Activated naive CD4-positive, alpha-beta T cell treated with anti-CD3 and anti-CD28 coated beads, Interleukin-2, amount 50 U/mL, for 24 hours (primary cell): ENCODE data around the gene CYBRD1.
A peak's percentile ranks its signal among the peaks of the same experiment; 100 is the strongest.
"Not testable (repeated sequence)": the region's sequence is repeated elsewhere in the genome, so short reads cannot be mapped to it uniquely, and the experiment has no call there.

Source experiments
- H3K27ac Mint-ChIP-seq: one replicate; pipeline ENCODE4 v1.8.0; 2021; ENCODE audit warnings: mild to moderate bottlenecking, mixed read lengths
- H3K27me3 Mint-ChIP-seq: one replicate; pipeline ENCODE4 v1.8.0; 2021; ENCODE audit warnings: mixed read lengths
- H3K36me3 Mint-ChIP-seq: one replicate; pipeline ENCODE4 v1.8.0; 2021; ENCODE audit warnings: mixed read lengths
- H3K4me1 Mint-ChIP-seq: one replicate; pipeline ENCODE4 v1.8.0; 2021; ENCODE audit warnings: mixed read lengths
- H3K4me3 Mint-ChIP-seq: one replicate; pipeline ENCODE4 v1.8.0; 2021; ENCODE audit warnings: mild to moderate bottlenecking, mixed read lengths
- H3K9me3 Mint-ChIP-seq: one replicate; pipeline ENCODE4 v1.8.0; 2021; ENCODE audit warnings: mixed read lengths

The CYBRD1 gene, protein sequence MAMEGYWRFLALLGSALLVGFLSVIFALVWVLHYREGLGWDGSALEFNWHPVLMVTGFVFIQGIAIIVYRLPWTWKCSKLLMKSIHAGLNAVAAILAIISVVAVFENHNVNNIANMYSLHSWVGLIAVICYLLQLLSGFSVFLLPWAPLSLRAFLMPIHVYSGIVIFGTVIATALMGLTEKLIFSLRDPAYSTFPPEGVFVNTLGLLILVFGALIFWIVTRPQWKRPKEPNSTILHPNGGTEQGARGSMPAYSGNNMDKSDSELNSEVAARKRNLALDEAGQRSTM

DNA sequence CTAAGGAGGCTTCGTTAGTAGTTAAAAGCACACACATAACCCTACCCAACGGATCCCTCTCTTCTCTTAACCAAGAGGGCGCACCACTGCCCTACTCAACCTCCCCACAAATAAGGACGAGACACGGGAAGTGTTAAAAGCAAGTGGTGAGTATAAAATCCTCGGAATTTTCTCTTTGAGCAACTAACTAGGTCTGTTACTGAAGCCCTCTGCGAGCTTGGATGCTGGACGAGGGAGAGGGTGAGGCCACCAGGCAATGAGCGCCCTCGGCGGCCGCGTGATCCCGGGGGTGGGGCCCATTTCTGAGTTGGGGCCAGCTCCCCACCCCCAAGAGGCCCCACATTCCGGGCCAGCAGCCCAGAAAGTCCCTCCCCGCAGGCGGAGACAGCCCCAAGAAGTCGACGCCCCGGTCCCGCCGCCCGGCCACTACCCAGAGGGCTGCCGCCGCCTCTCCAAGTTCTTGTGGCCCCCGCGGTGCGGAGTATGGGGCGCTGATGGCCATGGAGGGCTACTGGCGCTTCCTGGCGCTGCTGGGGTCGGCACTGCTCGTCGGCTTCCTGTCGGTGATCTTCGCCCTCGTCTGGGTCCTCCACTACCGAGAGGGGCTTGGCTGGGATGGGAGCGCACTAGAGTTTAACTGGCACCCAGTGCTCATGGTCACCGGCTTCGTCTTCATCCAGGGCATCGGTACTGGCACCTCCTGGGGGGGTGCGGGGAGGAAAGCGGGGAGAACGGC is at the start of gene CYBRD1:
CYBRD1 (plus strand) TSS at position 423 of the 736 bp plus-strand sequence; CDS start at position 495, 72 bp downstream.
- H3K27ac Mint-ChIP-seq = no peak within 1 kb of the TSS
- H3K4me3 Mint-ChIP-seq = peak within 1 kb of the TSS; percentile 81
- H3K27me3 Mint-ChIP-seq = peaks cover 37% of the 10 kb centered on the region
- peaks cover 11% of the 10 kb centered on the region for H3K4me1 Mint-ChIP-seq
- H3K36me3 Mint-ChIP-seq = no peaks in the 10 kb centered on the region
- H3K9me3 Mint-ChIP-seq = no peaks in the 10 kb centered on the region

DNA sequence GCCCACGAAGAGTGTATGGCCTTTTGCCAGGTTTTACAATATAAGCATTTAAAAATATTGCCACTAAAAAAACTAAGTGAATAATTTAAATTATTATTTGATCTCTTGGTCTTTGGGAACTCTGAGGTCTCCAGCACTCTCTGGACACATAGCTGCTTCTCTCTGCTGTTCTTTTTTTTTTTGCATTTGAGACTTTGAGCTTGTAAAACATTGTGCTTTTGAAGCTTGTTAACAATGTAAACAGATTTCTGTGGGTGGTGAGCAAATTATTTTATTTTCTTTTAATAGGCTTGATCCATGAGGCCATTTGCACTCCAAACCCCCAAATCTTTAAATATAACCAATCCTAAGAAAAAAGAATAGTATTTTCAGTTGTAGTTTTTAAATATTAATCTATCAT is 46.3 kb upstream of the CYBRD1 start:
- H3K36me3 Mint-ChIP-seq = peaks cover 22% of the 10 kb centered on the region

DNA sequence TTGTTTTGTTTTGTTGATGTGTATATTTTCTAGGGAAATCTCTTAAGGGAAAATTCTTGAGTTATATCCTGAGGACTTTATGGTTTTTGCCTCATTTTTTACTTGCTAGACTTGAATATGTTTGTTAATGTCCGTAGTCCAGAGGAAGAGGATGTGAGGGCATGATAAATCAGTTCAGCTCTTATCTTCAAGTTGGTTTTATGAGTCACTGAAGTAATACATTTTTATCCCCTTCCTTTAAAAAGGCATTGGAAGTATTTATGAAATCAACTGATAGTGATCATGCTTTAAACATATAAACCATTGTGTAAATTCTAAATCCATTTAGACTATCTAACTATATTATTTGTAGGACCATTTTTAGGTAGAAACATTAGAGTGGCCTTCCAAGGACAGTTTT is 43.9 kb upstream of the CYBRD1 start:
- Mint-ChIP-seq H3K27ac (no peak overlapping the region), H3K27me3 (no peaks in the 10 kb centered on the region), H3K4me3 (no peak overlapping the region), H3K36me3 (peaks cover 19% of the 10 kb centered on the region), H3K9me3 (no peaks in the 10 kb centered on the region), H3K4me1 (peaks cover 6% of the 10 kb centered on the region)

More for the DNA sequence above, 46.3 kb upstream of the CYBRD1 start:
- H3K9me3 Mint-ChIP-seq = no peaks in the 10 kb centered on the region
- H3K4me3 Mint-ChIP-seq = no peak overlapping the region
- peaks cover 3% of the 10 kb centered on the region for H3K4me1 Mint-ChIP-seq
- H3K27me3 Mint-ChIP-seq = no peaks in the 10 kb centered on the region
- no peak overlapping the region for H3K27ac Mint-ChIP-seq

DNA sequence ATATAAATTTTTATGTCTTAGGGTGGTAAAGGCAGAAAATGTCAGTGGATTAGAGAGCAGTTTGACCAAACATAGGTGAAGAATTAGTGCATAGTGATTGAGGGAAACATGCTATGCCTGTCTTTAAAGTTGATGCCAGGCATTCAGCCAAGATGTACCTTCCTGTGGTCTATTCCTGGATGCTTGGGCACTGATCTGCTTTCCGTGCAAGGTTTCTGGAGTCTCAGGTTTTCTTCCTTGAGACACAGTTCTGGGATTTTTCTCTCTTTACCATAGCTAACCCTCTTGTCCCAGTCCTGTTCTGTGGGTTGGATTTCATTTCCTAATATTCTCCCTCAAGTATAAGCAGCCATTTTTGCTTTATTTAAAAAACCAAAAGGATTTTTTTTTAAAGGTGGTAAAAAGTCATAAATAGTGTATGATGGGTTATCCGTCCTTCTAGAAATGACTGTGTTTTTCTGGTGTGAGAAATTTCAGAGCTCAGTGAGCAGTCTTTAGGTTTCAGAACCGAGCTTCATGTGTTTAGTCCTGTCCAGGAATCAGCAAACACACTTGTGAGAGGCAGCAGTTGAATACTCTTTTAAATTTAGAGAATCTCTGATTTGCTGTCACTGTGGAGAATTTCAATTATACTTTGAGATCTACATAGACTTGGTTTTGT is 43.0 kb upstream of the CYBRD1 start:
- no peaks in the 10 kb centered on the region for H3K27me3 Mint-ChIP-seq
- no peak overlapping the region for H3K4me3 Mint-ChIP-seq
- H3K36me3 Mint-ChIP-seq = peaks cover 16% of the 10 kb centered on the region
- H3K27ac Mint-ChIP-seq = no peak overlapping the region
- peaks cover 6% of the 10 kb centered on the region for H3K4me1 Mint-ChIP-seq
- H3K9me3 Mint-ChIP-seq = no peaks in the 10 kb centered on the region

DNA sequence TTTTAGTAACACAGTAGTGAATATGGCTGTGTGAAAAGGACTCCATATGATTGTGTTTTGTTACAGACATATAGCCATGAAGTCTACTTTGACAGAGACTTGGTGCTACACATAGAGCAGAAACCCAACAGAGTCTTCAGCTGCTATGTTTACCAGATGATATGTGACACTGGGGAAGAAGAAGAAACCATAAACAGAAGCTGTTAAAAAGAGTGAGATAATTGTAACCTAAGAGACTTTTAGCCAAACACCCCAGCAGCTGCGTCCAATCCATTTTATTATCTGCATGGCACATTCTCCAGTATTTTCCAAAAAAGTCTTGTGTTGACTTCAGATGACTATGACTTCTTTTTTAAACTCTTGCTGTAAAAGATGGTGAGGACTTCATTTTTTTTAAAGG is 41.4 kb upstream of the CYBRD1 start:
- H3K4me3 Mint-ChIP-seq = no peak overlapping the region
- no peaks in the 10 kb centered on the region for H3K27me3 Mint-ChIP-seq
- H3K9me3 Mint-ChIP-seq = no peaks in the 10 kb centered on the region
- peak overlapping the region; percentile 38 for H3K27ac Mint-ChIP-seq
- peaks cover 17% of the 10 kb centered on the region for H3K36me3 Mint-ChIP-seq
- peaks cover 16% of the 10 kb centered on the region for H3K4me1 Mint-ChIP-seq

DNA sequence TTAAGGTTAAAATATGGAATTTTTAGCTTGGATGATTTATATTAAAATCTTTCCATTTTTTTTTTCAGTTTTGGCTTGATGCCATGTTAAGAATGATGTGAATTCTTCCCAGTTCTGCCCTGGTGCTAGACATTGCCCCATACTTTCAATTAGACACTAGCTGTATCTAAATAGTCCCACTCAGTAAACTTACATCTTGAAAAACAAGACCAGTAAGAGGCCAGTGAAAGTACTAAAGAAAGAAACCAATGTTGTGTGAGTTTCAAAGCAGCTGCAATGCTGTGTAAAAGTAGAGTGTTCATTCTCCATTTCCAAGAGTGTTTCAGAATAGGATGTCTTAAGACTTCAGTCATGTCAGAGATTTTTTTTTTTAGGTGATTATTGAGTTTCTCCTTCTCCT is 40.0 kb upstream of the CYBRD1 start:
- Mint-ChIP-seq H3K36me3 (peaks cover 23% of the 10 kb centered on the region), H3K27me3 (no peaks in the 10 kb centered on the region), H3K9me3 (no peaks in the 10 kb centered on the region), H3K4me1 (peaks cover 16% of the 10 kb centered on the region), H3K27ac (no peak overlapping the region), H3K4me3 (no peak overlapping the region)

DNA sequence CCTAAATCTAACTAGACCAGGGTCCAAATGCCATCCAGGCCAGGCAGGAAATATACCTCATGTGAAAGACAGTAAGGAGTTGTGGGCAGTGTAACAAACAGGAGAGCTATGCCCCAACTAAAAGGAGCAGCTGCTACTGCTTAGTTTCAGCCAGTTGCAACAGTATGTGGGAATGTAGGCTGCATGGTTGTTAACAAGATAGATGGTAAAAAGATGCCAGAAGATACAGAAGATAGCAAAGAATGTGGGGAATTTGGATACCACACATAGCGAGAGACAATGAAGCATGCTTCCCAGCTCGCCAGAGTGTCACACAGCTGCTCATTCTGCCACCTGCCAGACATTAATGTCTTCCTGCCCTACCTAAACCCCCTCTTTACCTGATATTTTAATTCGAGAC is 39.4 kb upstream of the CYBRD1 start:
- H3K27me3 Mint-ChIP-seq = no peaks in the 10 kb centered on the region
- peaks cover 16% of the 10 kb centered on the region for H3K4me1 Mint-ChIP-seq
- no peak overlapping the region for H3K27ac Mint-ChIP-seq

DNA sequence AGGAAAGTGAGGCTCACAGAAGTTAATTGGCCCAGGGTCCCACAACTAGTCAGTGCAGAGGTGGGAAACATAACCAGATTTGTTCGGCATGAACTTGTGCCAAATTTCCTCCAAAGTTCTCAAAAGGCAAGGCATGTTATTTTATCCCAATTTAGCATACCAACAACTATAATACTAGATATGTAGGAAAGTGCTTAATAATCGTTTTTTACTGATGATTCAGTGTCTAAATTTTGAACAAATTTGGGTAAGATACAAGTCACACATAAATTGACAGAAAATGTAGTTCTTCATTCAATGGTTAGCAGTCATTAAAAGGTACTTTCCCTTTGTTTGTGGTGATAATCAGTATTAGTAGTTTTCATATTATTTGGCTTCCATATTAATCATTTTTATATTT is 38.5 kb upstream of the CYBRD1 start:
- H3K36me3 Mint-ChIP-seq = peaks cover 30% of the 10 kb centered on the region
- H3K27me3 Mint-ChIP-seq = no peaks in the 10 kb centered on the region
- no peak overlapping the region for H3K27ac Mint-ChIP-seq
- H3K4me3 Mint-ChIP-seq = no peak overlapping the region
- H3K9me3 Mint-ChIP-seq = peaks cover 5% of the 10 kb centered on the region
- peaks cover 13% of the 10 kb centered on the region for H3K4me1 Mint-ChIP-seq

More for the DNA sequence above, 39.4 kb upstream of the CYBRD1 start:
- no peaks in the 10 kb centered on the region for H3K9me3 Mint-ChIP-seq
- H3K4me3 Mint-ChIP-seq = no peak overlapping the region
- H3K36me3 Mint-ChIP-seq = peaks cover 27% of the 10 kb centered on the region

DNA sequence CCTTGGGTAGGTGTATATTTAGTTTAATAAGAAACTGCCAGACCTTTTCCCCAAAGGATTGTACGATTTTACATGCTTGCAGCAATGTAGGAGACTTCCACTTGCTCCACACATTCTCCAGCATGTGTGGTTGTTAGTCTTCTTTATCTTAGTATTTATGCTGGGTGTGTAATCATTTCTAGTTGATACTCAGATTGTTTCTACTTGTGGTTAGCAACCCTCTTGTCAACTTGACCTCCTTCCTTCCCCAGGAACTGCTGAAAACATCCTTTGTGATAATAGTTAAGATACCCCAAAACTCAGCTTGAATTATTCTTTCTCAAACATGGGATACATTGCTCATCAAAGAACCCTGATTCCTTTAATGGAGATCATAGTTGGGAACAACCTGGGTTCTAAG is 37.2 kb upstream of the CYBRD1 start:
- Mint-ChIP-seq H3K4me3 (no peak overlapping the region), H3K27me3 (no peaks in the 10 kb centered on the region), H3K4me1 (peaks cover 13% of the 10 kb centered on the region), H3K9me3 (peaks cover 8% of the 10 kb centered on the region), H3K36me3 (peaks cover 31% of the 10 kb centered on the region), H3K27ac (no peak overlapping the region)

DNA sequence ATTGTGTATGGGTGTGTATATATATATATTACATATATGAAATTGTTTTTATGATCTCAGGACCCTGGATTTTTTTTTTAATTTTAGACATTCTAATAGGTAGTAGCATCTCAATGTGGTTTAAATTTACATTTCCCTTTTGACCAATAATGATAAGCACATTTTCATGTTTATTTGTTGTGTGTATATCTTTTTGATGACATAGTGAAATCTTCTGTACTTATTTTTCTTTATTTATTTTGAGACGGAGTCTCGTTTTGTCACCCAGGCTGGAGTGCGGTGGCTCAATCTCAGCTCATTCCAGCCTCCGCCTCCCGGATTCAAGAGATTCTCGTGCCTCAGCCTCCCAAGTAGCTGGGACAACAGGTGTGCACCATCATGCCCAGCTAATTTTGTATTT is 35.1 kb upstream of the CYBRD1 start:
- Mint-ChIP-seq H3K27ac (no peak overlapping the region), H3K4me3 (no peak overlapping the region), H3K36me3 (peaks cover 32% of the 10 kb centered on the region), H3K4me1 (peaks cover 10% of the 10 kb centered on the region), H3K9me3 (peaks cover 8% of the 10 kb centered on the region), H3K27me3 (no peaks in the 10 kb centered on the region)

DNA sequence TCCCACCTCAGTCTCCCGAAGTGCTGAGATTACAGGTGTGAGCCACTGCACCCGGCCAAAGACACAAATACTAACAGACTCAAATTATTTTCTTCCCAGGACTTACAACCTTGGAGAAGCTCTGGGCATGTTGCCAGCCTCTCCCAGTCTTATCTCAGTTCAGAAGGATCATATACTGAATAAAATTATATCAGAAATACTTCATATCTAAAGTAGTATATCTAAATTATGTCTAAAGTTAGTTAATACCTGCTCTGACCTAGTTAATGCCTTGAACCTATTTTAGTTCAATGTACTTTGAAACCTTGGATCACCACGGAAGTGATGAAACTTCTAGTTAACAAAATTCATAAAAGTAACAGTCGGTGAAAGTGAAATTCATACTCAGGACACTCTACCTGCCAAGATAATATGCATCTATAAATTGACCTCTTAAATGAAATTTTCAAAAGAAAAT is 34.4 kb upstream of the CYBRD1 start:
- Mint-ChIP-seq H3K27ac (no peak overlapping the region), H3K9me3 (peaks cover 8% of the 10 kb centered on the region), H3K4me3 (no peak overlapping the region), H3K36me3 (peaks cover 32% of the 10 kb centered on the region), H3K4me1 (peaks cover 10% of the 10 kb centered on the region), H3K27me3 (no peaks in the 10 kb centered on the region)

DNA sequence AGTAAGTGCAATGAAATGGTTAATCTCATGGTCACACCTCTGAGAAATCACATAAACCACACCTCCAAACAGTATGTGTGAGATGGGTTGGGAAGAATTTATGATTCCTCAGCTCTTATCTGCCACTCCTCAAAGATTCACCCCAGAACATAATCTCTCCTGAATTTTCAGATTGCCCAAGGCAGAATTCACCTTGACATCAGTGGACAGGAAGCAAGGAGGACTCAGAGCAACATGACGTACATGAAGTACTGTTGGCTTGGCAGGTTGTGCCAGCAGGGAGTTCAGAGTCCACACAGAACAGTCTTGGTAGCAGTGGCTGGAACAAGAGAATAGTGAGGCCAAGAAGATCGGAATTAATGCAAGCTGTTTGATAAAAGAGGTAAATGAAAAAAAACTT is 31.7 kb upstream of the CYBRD1 start:
- H3K27me3 Mint-ChIP-seq = no peaks in the 10 kb centered on the region
- no peak overlapping the region for H3K27ac Mint-ChIP-seq
- no peak overlapping the region for H3K4me3 Mint-ChIP-seq
- peaks cover 8% of the 10 kb centered on the region for H3K9me3 Mint-ChIP-seq
- no peaks in the 10 kb centered on the region for H3K4me1 Mint-ChIP-seq
- peaks cover 25% of the 10 kb centered on the region for H3K36me3 Mint-ChIP-seq

DNA sequence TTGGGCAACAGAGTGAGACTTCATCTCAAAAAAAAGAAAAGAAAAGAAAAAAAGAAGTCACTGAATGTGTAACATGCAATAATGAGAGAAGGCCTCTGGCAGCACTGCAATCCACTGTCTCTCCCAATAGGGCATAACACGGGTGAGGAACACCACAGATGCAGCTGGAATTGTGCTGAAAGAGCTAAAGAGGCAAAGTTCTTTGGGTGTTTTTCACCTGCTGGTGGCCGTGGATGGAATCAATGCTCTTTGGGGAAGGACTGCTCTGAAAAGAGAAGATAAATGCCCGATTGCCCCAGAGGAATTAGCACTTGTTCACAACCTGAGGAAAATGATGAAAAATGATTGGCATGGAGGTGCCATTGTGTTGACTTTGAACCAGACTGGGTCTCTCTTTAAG is 31.0 kb upstream of the CYBRD1 start:
- H3K27me3 Mint-ChIP-seq = no peaks in the 10 kb centered on the region
- no peak overlapping the region for H3K4me3 Mint-ChIP-seq
- H3K36me3 Mint-ChIP-seq = peaks cover 25% of the 10 kb centered on the region
- no peaks in the 10 kb centered on the region for H3K4me1 Mint-ChIP-seq
- H3K9me3 Mint-ChIP-seq = peaks cover 8% of the 10 kb centered on the region
- H3K27ac Mint-ChIP-seq = no peak overlapping the region

DNA sequence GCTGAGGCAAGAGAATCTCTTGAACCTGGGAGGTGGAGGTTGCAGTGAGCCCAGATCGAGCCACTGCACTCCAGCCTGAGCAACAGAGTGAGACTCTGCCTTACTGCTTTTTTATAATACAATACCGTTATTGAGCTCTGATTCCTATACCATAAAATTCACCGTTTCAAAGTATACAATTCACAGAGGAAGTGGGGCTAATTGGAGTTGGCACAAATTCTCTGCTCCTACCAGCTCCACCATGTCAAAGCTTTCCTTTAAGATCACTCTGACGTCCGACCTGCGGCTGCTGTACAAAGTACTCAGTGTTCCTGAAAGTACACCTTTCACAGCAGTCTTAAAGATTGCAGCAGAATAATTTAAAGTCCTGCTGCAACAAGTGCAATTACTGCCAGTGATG is 29.6 kb upstream of the CYBRD1 start:
- no peaks in the 10 kb centered on the region for H3K4me1 Mint-ChIP-seq
- no peak overlapping the region for H3K4me3 Mint-ChIP-seq
- H3K27ac Mint-ChIP-seq = no peak overlapping the region
- peaks cover 12% of the 10 kb centered on the region for H3K9me3 Mint-ChIP-seq
- peaks cover 18% of the 10 kb centered on the region for H3K36me3 Mint-ChIP-seq
- no peaks in the 10 kb centered on the region for H3K27me3 Mint-ChIP-seq

DNA sequence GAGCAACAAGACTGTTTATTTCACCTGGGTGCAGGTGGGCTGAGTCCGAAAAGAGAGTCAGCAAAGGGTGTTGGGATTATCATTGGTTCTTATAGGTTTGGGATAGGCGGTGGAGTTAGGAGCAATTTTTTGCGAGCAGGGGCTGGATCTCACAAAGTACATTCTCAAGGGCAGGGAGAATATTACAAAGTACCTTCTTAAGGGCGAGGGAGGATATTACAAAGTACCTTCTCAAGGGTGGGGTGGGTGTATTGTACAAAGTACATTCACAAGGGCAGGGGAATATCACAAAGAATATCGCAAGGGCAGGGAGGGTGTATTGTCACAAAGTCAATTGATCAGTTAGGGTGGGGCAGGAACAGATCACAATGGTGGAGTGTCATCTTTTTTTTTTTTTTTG is 24.6 kb upstream of the CYBRD1 start:
- H3K27me3 Mint-ChIP-seq, H3K9me3 Mint-ChIP-seq, H3K4me1 Mint-ChIP-seq, H3K36me3 Mint-ChIP-seq, H3K4me3 Mint-ChIP-seq, H3K27ac Mint-ChIP-seq: not testable (repeated sequence)

DNA sequence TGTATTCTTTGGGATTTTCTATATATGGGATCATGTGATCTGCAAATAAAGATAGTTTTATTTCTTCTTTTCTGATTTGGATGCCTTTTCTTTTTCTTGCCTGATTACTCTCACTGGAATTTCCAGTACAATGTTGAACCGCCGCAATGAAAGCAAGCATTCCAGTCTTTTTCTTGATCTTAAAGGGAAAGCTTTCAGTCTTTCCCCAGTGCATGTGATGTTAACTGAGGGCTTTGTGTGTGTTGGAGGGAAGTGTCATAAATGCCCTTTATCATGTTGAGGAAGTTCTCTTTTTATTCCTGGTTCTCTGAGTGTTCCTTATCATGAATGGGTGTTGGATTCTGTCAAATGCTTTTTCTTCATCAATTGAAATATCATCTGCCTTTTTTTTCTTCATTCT is 16.9 kb upstream of the CYBRD1 start:
- H3K4me3 Mint-ChIP-seq = no peak overlapping the region
- H3K27me3 Mint-ChIP-seq = peaks cover 4% of the 10 kb centered on the region
- peaks cover 4% of the 10 kb centered on the region for H3K4me1 Mint-ChIP-seq
- H3K27ac Mint-ChIP-seq = no peak overlapping the region
- no peaks in the 10 kb centered on the region for H3K9me3 Mint-ChIP-seq
- H3K36me3 Mint-ChIP-seq = peaks cover 3% of the 10 kb centered on the region
